Endothelial cell of umbilical vein (primary cell): ENCODE results near the gene PCSK6.

ENCODE experiments used
- JUN ChIP-seq: IDR thresholded peaks from 2 replicates; pipeline ENCODE4 v1.6.1; 2011; ENCODE audit warnings: borderline replicate concordance, low read depth; ENCODE audit not compliant: insufficient read length, insufficient read depth
- POLR2A ChIP-seq: IDR thresholded peaks from 2 replicates; pipeline ENCODE4 v1.6.1; 2012; ENCODE audit warnings: low read depth, mild to moderate bottlenecking, control low read depth, low read length
- TF ChIP-seq, protein P1 (sequence below), 2 donors: IDR thresholded peaks; 1 replicate in 1 of 2; 2 replicates in 1 of 2; pipeline ENCODE4 v1.5.1; 2011; ENCODE audit warnings: low read length in 2 of 2, mild to moderate bottlenecking in 2 of 2, moderate library complexity in 2 of 2, control low read depth in 1 of 2, inconsistent platforms in 1 of 2, low read depth in 1 of 2; ENCODE audit not compliant: insufficient read depth in 1 of 2; ENCODE audit errors: extremely low read depth in 1 of 2
- TF ChIP-seq, protein P2 (sequence below): IDR thresholded peaks from 2 replicates; pipeline ENCODE4 v1.6.1; 2011; ENCODE audit not compliant: insufficient read depth, insufficient read length

DNA sequence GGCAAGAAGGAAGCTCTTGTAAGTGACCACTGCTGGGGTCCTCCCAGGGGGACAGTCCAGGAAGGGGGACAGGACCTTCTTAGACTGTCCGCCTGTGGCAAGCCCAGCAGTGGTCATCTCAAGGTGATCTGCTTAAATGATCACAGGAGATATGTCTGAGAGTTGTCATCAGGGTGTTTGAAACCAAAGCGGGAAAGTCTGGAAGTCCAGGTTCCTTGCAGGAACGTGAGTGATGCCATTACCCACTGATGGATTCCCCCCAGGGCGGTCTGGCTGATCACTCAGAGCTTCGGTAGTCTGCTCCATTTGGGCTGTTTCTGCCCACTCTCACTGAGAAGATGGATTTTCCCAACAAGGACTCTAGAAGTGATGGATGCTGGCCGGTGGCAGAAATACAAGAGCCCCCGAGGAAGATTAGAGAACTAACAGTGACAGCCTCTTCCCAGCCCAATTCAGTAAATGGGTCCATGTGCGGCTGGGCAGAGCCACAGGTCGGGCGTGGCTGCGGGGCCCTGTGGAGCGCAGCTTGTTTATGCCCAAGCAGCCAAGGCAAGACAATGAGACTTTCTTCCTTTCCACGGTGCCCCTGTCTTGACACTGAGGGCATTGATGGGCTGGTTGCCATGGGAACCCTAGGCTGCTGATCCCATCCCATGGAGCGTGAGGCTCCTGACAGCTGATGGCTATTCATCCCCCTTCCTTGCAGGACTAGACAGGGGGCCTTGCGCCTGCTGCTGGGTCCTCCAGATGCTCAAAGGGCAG, 9.5 kb downstream of the PCSK6 start:
- TF ChIP-seq, protein P1, sequence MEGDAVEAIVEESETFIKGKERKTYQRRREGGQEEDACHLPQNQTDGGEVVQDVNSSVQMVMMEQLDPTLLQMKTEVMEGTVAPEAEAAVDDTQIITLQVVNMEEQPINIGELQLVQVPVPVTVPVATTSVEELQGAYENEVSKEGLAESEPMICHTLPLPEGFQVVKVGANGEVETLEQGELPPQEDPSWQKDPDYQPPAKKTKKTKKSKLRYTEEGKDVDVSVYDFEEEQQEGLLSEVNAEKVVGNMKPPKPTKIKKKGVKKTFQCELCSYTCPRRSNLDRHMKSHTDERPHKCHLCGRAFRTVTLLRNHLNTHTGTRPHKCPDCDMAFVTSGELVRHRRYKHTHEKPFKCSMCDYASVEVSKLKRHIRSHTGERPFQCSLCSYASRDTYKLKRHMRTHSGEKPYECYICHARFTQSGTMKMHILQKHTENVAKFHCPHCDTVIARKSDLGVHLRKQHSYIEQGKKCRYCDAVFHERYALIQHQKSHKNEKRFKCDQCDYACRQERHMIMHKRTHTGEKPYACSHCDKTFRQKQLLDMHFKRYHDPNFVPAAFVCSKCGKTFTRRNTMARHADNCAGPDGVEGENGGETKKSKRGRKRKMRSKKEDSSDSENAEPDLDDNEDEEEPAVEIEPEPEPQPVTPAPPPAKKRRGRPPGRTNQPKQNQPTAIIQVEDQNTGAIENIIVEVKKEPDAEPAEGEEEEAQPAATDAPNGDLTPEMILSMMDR (IDR thresholded peaks at IDR 0.05; ENCODE audit: extremely low read depth in 1 of 2, insufficient read depth in 1 of 2, low read depth in 1 of 2, low read length in 2 of 2): no peak
- TF ChIP-seq POLR2A (no peak), JUN (no peak)
- TF ChIP-seq, protein P2, sequence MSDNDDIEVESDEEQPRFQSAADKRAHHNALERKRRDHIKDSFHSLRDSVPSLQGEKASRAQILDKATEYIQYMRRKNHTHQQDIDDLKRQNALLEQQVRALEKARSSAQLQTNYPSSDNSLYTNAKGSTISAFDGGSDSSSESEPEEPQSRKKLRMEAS: no peak
